Stimulated activated CD4-positive, alpha-beta T cell treated with anti-CD3 and anti-CD28 coated beads, Interleukin-4, amount 100 ng/mL, for 4 hours (primary cell): ENCODE measurements around the gene ATP2C2.
A peak's percentile ranks its signal among the peaks of the same experiment; 100 is the strongest.
"Not testable (repeated sequence)": the region's sequence is repeated elsewhere in the genome, so short reads cannot be mapped to it uniquely, and the experiment has no call there.

Experiments
- DNase-seq, 2 experiments: peaks; one replicate each; pipeline ENCODE4 v3.0.0-alpha.2; 2020

ATP2C2 gene

DNA sequence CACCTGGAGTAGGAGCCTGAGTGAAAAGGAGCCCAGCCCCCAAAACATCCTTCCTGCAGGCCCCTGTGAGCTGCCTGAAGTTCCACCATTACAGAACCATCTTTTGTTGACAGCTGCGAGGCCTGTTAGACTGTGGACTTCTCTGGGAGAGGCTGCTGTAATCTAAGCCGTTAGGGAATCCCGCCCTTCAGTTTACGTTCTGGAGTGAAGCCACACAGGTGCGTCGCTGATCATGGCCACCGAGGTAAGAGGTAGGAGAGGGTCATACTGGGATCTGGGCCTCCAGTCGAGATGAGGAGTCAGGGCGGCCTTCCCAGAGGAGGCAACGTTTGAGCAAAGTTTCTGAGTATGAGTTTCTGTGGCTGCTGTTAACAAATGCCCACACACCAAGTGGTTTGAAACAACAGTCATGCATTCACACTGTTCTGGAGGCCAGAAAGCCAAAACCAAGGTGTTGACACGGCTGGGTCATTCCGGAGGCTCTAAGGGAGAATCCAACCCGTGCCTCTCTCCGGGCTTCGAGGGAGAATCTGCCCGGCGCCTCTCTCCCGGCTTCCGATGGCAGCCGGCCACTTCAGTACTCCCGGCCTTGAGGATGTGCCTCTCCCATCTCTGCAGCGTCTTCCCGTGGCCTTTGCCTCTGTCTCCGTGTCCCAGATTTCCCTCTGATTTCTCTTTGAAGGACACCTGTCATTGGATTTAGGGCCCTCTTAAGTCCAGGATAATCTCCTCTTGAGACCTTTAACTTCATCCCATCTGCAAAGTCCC, 26.6 kb upstream of the ATP2C2 start:
- DNase-seq, result no peak

DNA sequence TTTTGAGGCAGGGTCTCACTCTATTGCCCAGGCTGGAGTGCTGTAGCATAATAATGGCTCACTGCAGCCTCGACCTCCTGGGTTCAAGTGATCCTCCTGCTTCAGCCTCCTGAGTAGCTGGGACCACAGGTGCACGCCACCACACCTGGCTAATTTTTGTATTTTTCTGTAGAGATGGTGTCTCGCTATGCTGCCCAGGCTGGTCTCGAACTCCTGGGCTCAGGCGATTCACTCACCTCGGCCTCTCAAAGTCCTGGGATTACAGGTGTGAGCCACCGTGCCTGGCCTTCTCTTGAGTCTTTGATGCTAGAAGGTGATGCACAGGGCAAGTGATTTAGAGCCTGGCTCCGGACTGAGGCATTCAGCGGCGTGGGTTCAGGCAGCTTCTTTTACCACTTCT, 24.5 kb upstream of the ATP2C2 start:
- DNase-seq, result not testable (repeated sequence)

DNA sequence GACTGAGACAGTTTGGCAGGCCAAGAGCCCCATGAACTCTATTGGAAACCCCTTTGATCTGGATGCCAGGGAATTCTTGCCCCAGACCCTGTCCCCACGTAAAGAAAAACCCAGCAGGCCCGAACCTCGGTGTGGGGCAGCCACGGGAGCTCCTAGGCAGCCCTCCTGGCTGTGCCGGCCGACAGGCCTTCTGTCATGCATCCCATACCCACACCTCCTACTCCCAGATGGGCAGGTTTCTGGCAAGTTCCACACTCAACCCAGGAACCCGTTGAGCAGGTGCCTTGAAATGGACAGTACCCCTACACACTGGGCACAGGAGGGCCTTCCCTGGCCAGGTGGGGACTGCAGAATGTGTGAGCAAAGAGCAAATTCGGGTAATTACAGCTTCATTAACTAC, 23.6 kb upstream of the ATP2C2 start:
- DNase-seq, result no peak

DNA sequence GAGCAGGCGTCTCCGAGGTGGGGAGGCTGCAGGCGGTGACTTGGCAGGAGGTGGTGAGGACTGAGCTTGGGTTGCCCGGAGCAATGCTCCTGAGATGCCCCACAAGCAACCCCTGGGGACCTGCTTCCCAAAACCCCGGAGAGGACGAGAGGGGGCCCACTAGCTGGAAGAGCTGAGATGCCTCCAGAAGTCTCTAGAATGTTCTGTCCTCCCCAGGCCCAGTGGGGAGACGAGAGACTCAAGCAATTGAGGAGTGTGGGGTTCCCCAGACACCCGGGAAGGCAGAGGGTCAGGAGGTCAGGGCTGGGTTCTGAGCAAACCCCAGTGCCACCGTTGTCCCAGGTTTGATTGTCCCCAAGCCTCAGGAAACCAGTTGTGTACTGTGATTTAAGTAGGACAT, 21.2 kb upstream of the ATP2C2 start:
- no peak for DNase-seq

DNA sequence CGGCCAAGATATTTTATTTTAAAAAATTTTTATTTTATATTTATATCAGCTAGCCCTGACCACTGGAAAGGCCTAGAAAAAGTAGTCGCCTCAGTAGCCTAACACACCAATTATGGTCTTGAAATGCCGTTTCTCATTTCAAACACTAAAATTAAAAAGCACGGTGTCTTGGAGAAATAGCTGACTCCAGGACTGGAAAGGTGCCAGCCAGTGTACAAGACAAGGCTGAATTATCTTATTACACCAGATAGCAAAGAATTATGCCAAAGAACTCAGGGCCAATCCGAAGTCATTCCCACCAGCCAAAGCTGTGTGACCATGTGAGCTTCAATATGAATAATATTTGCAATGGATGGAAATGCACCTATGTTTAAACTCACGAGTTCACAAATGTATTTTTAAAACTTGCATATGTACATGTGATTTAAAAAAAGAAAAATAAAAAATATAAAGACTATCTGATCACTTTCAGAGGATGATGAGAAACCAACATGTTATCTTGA, 19.9 kb upstream of the ATP2C2 start:
- DNase-seq, result no peak

DNA sequence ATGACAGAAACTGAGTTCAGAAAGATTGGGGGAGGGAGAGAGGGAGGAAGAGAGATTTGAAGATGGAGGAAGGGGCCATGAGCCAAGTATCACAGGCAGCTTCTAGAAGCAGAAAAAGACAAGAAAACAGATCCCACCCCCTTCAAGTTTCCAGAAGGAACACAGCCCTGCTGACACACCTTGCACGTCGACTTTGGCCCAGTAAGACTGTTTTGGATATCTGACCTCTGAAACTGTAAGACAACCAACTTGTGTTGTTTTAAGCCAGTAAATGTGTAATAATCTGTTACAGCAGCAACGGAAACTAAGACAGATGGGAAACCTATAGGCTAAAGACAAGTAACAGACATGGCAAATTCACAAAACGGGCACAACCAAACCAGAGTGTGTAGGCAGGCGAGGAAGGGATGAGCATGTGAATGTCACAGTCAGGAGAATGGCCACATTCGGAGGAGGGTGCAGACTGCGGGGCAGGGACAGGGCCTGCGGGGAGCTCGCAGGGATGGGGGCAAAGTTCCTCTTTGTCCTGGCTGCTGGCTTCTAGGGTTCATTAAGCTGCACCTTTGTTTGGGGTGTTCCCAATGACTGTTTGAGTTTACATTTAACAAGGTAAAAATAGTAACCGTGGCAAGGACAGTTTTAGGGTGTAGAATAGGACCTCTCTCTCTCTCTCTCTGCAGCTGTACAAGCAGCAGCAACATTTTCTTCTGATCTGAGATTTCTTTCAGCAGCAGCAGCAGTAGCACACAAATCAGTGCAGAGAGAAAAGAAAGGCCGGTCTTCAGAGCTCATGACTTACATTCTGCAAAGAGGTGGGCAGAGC, 18.3 kb upstream of the ATP2C2 start:
- DNase-seq, result no peak

DNA sequence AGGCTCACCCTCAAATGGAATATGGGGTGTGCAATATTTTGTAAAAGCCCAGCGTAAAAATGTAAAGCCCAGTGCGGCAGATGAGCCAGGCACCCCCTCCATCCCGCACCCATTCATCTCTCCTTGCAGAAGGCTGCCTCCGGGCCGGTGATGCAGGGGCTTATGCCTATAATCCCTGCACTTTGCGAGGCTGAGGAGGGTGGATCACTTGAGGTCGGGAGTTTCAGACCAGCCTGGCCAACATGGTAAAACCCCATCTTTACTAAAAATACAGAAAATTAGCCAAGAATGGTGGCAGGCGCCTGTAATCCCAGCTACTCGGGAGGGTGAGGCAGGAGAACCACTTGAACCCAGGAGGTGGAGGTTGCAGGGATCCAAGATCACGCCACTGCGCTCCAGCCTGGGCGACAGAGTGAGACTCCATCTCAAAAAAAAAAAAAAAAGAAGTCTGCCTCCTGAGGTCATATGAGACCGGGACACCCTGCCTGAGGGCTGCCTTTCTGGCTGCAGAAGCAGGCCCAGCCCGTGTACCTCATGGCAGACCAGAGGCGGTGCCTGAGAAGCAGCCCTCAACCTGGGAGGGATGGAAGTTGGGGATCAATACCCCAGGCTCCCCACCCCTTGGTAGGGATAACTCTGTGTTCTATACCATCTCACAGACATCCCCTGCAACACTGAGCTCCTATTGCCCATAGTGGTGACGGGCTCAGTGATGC, 17.5 kb upstream of the ATP2C2 start:
- no peak for DNase-seq

DNA sequence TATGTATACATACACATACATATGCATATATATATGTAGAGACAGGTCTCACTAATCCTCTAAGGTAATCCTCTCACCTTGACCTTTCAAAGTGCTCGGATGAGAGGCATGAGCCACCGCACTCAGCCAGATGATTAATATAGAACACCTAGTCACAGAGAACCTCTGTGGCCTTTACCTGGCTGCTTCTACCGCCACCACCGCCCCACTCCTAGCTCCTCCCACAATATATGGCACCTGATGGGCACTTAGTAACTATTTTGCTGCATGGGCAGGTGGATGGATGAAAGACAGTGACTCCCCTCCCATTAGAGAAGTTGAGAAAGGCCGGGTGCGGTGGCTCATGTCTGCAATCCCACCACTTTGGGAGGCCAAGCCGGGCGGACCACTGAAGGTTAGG, 16.7 kb upstream of the ATP2C2 start:
- no peak for DNase-seq

DNA sequence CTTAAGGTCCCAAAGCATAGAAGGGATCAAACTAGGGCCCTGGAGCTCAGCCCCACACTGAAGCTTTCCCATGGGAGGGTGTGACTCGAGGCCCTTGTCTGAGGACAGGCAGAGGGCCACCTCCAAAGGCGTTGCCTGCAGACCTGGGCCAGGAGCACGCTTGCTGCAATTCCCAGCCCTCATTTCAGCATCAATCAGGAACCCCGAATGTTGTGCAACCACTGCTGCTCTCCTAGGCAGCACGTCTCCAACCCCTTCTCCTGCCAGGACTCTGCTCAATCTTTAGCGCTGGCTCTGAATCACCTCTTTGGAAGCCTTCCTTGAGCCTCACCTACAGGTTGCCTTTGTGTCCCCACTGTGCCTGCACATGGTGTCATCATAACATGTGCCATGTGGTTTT, 14.0 kb upstream of the ATP2C2 start:
- no peak for DNase-seq

DNA sequence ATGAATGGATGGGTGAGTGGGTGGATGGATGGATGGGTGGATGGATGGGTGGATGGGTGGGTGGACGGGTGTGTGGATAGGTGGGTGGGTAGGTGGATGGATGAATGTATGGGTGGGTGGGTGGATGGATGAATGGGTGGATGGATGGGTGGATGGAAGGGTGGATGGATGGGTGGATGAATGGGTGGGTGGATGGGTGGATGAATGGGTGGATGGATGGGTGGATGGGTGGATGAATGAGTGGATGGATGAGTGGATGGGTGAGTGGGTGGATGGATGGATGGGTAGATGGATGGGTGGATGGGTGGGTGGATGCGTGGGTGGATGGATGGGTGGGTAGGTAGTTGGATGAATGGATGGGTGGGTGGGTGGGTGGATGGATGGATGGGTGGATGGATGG, 13.2 kb upstream of the ATP2C2 start:
- no peak for DNase-seq

DNA sequence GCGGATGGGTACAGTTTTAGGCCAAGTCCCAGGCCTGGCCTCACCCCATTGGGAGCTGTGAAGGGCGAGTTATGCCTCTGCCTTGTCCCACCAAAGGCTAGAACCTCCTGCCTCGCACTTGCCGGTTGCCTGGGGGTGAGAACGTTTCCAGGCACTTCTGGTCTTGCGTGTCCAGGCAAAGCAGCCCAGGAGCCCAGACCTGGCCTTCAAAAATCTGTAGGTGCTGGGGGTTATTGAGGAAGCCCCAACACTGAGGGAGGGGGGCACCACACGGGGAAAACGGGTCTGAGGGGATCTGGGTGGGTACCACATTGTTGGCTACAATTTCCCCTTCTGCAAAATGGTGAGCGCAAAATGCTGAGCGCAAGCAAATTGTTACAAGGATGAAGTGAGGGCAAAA, 12.2 kb upstream of the ATP2C2 start:
- DNase-seq, result no peak

DNA sequence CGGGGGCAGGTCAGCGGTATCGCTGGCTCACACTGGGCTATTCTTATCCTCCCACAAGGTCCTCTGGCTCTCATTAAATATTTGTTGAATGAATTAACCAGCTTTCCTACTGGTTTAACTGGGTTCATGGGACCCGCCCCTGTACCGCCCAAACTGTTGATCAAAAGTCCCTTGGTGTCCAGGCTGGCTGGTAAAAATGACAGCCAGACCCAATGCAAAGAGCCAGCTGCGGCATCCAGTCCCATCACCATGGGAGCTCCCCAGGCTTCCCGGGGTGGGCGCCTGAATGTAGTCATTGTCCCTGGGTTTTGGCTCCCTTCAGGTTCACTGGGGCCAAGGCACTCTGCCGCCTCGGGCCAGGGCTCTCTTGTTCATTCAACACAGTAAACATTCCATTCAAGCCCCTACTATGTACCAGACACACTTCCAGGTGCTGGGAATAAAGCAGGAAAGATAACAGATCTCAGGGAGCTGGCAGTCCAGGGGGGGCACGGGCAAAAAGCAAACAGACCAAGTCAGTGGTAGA, 11.7 kb upstream of the ATP2C2 start:
- no peak for DNase-seq

DNA sequence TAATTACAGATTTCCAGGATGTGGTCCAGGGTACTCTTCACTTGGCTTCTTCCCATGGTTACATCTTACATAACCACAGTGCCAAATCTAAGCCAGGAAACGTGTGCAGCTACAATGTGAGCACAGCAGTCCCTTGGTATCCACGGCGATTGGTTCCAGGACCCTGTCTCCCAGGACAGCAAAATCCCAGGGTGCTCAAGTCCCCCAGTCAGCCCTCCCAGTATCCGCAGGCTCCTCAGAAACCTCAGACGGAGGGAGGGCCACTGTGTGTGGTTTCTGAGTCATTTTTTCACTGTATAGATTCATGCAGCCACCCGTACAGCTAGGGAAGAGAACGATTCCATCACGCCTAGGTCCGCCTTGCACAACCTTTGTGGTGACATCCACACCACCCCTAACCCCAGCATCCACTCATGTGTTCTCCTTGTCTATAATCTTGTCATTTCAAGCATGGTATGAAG, 11.1 kb upstream of the ATP2C2 start:
- DNase-seq, result no peak

DNA sequence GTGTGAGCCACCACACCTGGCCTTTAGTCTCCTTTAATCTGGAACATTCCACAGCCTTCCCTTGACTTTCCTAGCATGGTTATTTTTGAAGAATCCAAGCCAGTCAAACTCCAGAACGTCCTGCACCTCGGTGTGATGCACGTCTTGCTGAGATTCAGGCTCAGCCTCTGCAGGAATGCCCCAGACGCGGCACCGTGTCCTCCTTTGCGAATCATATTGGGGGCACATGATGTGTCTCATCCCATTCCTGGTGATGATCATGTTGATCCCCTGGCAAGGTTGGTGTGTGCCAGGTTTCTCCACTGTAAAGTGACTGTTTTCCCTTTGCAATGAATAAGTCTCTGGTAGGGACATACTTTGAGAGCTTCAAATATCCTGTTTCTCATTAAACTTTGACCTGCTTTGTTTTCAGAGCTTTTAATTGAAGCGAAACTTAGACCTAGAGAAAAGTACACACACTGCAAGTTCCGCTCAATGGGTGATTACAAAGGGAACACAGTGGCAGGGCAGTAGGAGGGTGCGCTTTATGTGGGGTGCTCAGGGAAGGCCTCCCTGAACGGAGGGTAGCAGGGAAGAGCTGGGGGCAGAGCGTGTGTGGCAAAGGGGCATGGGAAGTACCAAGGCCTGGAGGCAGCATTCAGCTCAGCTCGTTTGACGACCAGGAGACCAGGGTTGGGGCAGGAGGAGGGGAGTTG, 9.6 kb upstream of the ATP2C2 start:
- DNase-seq, result no peak

DNA sequence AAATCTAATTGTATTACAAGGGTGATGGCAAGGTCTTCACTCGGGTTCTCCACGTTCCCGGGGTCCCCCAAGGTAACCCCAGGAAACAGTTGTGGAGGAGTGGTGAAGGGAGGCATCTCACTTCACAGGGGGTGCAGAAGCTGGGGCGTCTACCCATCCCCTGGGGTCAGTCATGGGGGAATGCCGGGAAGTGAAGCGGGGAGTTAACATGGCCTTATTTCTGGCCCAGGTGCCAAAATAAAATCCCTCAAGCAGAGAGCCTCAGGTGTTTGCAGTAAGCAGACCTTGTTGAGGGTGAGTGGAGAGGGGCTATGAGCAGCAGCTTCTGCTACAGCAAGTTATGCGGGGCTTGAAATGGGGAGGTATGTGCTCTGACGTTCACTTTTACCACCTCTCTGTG, 9.0 kb upstream of the ATP2C2 start:
- no peak for DNase-seq

DNA sequence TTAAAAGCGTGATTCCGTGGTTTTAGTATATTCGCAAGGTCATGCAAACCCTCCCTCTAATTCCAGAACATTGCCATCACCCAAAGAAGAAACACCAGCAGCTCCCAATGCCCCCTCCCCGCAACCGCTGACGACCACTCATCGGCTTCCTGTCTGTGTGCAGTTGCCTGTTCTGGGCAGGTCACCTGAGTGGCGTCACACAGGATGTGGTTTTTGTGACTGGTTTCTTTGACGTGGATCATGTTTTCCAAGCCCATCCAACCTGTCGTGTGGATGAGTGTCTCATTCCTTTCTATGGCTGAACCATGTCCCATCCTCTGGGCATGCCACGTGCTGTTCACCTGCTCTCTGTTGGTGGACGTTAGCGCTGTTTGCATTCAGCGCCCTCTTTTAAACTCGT, 8.2 kb upstream of the ATP2C2 start:
- peak; percentile 6 to 42 for DNase-seq

DNA sequence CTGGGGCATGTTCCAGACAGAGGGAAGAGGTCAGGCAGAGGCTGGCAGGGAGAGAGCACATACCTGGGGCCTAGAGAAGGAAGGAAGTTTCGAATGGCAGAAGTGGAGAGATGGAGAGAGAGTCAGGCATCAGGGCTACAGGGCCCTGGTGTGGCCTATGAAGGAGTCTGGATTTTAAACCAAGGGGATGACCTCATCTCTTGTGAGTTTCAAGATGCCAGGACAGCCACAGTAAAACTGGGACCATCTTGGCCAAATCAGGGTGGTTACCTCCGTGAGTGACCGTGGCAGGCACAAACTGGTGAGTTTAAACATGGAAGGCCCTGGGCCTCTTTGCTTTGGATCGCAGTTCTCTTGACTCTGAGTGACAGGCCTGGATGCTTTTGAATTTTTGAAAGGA, 7.6 kb upstream of the ATP2C2 start:
- DNase-seq, result no peak

DNA sequence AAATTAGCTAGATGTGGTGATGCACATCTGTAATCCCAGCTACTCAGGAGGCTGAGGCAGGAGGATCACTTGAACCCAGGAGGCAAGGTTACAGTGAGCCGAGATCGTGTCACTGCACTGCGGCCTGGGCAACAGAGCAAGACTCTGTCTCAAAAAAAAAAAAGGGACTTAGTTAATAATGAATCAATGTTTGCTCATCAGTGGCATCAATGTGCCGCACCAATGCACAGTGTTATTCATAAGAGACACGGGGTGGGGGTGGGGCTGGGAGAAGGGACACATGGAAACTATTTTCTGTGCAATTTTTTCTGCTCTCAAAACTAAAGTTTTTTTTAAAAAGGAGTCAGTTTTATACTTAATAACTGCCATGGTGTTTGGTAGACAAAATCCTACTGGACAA, 6.8 kb upstream of the ATP2C2 start:
- no peak for DNase-seq

DNA sequence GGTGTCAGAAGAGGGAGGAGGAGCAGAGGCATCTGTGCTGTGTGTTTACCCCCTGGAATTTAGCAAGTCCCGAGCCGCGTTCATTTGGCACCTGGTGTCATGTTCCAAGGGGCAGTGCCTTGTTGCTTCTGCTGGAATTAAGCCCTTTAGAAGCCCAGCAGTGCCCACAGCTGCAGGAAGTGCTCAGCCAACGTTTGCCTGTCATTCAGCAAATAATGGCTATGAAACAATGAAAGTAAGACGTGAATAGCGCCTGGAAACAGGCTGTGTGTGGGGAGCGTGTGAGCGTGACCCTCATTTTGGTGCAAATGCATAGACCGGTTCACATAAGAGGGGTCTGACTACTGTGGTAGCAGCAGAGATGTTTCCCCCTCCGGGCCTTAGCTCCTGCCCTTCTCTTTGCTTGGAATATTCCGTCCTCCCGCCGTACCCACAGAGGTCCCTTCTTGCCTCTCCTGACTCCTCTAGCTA, 5.8 kb upstream of the ATP2C2 start:
- no peak for DNase-seq

DNA sequence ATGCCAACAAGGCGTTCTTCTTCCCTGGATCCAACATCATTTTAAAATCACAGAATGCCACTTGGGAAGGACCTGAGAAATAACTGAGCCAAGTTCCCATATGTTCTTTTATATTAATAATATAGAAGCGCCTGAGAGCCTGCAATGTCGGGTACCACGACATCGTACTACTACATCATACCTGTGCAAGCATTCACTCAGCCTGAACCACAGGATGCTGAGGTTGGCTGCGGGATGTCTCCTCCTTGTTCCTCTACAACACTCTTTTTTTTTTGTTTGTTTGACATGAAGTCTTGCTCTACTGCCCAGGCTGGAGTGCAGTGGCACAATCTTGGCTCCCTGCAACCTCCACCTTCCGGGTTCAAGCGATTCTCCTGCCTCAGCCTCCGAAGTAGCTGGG, 2.1 kb upstream of the ATP2C2 start:
- DNase-seq, result no peak

DNA sequence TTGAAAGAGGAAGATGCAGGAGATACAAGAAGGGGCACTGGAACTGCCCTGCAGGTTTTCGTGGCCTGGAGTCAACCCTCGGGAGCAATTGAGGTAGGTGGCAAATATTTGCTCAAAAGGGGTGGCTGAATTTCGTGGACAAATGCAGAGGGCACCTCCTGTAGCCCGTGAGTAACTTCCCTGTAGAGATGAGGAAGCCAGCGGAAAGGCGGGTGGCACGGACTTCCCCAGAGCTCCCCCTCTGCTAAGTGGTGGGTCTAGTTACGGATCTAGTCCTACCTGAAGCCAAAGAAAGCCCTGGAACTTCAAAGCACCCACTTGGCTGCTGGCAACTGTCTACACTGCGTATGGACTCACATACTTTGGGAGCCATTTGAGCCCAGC, 1.0 kb upstream of the ATP2C2 start:
- no peak for DNase-seq

DNA sequence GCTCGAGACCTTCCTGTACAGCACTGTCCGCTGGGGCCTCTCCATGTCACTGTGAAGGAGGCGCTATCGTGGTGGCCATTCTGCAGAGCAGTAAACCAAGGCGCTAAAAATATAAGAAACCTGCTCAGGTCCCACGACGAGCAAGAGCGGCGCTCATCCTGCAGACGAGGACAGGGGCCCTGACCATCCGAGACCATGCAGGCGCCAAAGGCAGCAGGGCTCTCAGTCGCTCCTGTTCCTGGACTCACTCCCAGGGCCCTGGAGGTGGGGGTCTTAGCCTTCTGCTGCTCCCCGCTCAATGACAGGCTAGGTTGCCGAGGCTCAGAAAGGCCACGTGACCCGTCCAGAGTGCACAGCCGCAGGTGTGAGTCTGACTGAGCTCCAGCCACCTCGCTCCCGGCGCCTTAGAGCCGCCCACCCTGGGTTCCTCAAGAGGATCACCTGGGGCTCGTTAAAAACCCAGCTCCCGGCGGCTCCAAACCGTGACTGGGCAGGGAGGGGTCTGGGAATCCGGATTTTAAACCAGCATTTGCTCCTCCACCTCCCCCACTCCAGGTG, 509 bp upstream of the ATP2C2 start:
- DNase-seq, result no peak
